Stimulated activated CD4-positive, alpha-beta T cell treated with anti-CD3 and anti-CD28 coated beads, Interleukin-1b, Interleukin-23, amount 100 ng/mL, for 48 hours (primary cell): Measurements from ENCODE around the gene TRIM46.

ENCODE experiments used
- DNase-seq: peaks from one replicate; pipeline ENCODE4 v3.0.0-alpha.2; 2020

TRIM46 gene, protein sequence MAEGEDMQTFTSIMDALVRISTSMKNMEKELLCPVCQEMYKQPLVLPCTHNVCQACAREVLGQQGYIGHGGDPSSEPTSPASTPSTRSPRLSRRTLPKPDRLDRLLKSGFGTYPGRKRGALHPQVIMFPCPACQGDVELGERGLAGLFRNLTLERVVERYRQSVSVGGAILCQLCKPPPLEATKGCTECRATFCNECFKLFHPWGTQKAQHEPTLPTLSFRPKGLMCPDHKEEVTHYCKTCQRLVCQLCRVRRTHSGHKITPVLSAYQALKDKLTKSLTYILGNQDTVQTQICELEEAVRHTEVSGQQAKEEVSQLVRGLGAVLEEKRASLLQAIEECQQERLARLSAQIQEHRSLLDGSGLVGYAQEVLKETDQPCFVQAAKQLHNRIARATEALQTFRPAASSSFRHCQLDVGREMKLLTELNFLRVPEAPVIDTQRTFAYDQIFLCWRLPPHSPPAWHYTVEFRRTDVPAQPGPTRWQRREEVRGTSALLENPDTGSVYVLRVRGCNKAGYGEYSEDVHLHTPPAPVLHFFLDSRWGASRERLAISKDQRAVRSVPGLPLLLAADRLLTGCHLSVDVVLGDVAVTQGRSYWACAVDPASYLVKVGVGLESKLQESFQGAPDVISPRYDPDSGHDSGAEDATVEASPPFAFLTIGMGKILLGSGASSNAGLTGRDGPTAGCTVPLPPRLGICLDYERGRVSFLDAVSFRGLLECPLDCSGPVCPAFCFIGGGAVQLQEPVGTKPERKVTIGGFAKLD

DNA sequence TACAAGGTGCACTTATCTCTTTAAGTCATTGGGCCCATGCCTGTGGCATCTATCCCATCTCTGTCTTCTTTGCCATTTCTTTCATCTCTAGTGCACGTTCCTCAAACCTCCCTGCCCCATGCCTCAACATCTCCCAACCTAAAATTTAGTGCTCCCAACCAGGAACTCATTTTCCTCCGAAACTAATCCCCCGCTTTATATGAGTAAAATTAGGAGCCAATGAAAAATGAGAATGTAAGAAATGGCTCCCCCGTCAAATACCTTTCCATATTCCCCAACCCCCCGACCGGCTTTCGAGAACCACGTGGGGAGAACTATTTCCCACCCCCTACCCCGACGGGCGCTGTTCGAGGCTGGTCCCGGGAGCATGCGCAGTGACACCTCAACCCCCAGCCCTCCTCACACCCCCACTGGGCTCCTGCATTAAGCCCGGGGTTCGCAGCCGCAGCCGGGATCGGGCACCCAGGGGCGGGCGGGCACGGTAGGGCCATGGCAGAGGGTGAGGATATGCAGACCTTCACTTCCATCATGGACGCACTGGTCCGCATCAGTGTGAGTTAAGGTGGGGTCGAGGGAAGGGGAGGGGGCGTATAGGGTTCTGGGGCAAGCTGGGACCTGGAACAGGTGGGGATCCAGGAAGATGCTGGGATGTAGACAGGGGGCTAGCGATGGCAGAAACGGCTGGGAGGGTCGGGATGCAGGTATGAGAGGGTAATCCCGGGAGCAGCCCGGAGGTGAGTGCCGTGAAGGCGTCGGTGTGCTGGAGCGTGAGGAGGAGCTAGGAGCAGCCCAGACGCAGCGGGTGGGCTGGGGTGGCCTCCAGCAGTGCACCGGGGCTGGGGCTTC, at the start of gene TRIM46:
Gene TRIM46, plus strand, starts transcription at position 372 of the 846 bp plus-strand sequence. Its CDS starts 118 bp downstream, at position 490.
- DNase-seq = peak; percentile 78

DNA sequence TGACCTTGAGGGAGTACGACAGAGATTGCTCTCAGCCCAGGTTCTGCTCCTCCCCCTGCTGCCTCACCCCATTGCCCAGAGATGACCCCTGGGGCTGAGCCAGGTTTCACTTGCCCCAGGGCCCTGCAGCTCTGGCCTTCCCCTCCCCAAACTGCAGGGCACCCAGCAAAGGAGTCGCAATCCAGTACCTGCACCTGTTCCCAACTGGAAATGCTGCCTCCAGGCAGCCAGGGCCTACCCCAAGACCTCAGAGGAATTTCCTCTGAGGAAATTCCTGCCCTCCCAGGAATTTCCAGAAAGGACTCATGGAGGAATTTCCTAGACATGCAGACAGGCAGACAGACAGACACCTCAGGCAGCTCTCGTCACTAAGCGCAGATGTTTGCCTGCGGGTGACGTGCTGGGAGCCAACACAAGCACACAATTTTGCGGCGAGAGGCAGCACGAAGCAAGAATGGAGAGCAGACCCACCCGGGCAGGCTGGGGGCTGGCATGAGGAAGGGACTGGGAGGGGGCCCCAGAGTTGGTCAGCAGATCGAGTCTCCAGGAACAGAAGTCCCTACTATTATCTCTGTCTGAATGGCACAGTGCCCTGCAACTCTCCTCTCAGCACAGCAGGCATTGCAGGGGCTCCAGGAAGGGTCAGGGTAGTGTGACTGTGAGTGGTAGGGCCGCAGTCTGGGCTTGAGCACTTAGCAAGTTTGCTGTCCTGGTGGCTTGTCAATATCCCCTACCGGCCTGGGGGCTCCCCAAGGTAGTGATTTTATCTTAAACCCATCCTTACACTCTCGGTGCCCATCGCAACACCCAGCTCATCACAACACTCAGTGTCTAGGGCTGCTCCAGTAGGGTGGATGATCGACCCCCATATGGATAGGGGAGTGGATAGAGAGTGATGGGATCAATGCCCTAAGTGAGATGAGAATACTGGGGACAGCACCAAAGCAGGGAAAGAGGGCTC, 48.9 kb upstream of the TRIM46 start:
- DNase-seq = no peak

DNA sequence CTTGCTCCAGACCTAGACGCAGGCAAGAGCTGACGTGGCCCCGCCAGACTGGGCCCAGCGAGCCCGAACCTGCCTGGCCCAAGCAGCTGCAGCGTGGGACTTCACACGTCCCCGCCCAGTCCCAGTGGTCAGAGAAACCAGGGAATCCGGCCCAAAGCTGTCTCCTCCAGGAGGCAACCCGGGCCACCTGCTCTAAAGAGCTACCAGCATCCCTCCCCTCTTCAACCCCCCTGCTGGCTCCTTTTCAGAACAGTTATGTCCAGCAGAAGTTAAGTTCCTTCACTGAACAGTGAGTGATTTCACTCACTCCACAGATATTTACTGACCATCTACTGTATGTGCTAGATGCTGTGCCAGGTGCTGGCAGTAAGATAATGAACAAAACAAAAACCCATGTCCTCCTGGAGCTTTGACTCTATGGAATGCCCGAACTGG, 48.1 kb upstream of the TRIM46 start:
- no peak for DNase-seq

DNA sequence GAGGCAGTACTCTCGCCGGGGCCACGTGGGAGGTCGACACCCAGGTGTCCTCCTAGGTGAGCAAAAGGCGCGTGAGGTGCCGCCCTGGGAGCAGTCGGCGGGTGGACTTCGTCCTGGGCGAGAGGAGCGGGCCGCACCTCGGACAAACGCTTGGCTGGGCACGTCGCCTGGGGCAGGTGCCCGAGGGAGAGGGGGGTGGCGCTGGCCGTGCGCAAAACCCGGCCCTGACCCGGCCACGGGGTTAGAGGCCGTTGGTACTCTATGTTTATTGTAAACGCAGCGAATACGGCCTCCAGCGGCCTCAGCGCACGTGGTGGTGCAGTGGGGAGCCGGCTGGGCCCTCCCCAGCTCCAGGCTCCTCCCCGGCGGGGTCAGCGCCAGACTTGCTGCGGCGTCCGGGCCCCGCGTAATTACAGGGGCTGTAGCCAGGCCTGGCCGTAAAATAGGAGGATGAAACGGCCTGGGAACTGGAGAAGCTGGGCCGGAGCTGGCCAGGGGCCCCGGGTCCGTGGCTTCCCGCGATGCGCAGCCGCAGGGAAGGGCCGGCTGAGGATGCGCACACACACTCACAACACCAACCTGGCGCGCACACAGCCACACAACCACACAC, 47.6 kb upstream of the TRIM46 start:
- DNase-seq = no peak

DNA sequence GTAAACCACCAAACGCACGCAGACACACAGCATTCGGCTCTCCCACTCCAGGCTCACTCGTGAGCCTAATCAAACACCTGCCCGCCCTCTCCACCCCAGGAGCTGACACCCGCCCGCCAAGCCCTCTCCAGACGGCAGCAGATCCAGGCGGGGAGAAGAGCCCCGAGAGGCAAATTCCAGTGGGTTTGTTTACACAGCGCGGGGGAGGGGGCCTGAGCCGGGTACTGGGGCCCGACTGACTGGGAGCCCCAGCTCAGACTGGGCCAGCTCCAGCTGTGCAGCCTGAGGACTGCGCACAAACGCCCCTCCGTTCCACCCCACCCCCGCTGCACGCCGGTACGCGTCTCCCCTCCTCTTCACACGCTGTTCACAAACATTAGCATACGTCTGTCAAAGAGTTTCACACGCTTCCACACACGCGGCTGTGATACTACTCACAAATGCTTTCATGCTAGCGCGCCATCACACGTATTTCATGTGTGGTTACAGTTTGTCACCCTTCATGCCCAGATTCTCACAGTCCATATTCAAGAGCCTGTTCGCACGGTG, 47.0 kb upstream of the TRIM46 start:
- DNase-seq = peak; percentile 38

DNA sequence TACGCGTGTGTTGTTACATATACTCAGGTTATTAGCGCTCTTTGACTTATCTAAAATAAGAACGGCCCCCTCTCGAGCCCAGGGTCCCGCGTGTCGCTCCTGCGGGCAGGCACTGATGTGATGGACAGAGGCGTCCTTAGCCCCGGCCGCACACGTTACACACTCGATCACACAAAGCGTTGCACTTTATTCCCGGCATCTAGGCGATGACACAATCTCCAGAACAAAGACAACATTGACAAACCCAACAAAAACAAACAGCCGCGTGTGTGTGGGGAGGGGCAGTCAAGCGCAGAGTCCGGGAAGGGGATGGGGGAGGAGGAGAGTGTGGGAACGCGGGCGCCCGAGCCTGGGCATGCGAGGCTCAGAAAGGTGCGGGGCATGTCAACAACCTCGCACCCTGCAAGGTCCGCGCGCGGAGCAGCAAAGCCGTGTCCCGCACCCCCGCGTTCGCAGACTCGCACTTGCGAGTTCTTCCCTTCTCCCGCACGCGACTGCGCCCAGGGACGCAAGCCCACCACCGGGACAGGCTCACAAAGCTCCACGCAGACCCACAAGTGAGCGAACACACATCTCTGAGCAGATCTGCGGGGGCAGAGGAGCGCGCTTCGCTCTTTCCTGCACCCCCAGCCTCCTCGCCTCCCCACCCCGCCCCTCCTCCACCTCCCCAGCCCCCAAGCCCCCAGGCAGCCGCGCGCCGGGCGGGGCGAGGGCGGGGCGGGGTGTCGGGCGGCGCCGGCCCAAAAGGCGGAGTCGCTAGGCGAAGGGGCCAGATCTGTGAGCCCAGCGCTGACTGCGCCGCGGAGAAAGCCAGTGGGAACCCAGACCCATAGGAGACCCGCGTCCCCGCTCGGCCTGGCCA, 46.3 kb upstream of the TRIM46 start, which contains the start of gene EFNA1:
Gene EFNA1, plus strand, starts transcription at position 772 of the 862 bp plus-strand sequence. CDS start 102 bp downstream, outside the sequence.
- no peak for DNase-seq

DNA sequence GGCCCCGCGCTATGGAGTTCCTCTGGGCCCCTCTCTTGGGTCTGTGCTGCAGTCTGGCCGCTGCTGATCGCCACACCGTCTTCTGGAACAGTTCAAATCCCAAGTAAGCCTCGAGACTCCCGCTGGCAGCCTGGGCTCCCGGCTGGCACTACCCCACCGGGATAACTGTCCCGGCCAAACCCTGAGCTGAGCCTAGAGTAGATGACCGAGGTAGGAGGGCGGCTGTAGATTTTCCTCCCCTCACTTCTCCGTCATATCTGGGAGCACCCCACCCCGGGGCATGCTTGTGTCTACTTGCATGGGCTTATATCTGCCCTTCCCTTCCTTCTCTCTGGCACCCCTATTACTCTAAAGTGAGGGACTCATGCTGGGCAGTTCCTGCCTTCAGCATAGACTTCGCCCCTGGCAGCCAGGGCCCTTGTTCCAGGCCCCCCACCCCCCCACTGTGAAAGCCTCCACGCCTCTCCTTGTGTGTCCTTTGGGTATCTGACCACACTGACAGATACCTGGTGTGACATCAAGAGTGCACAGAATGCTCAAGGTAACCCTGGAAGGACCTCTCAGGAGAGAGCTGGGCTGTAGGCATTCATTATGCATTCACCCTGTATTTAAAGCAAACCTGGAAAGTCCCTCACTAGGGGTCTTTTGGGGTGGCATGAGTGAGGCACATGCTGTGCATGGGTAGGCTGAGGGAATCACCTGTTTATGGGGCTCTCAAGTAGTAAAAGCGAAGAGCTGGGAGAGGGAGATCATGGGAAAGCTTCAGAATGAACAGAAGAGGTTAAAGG, 45.5 kb upstream of the TRIM46 start:
- no peak for DNase-seq

DNA sequence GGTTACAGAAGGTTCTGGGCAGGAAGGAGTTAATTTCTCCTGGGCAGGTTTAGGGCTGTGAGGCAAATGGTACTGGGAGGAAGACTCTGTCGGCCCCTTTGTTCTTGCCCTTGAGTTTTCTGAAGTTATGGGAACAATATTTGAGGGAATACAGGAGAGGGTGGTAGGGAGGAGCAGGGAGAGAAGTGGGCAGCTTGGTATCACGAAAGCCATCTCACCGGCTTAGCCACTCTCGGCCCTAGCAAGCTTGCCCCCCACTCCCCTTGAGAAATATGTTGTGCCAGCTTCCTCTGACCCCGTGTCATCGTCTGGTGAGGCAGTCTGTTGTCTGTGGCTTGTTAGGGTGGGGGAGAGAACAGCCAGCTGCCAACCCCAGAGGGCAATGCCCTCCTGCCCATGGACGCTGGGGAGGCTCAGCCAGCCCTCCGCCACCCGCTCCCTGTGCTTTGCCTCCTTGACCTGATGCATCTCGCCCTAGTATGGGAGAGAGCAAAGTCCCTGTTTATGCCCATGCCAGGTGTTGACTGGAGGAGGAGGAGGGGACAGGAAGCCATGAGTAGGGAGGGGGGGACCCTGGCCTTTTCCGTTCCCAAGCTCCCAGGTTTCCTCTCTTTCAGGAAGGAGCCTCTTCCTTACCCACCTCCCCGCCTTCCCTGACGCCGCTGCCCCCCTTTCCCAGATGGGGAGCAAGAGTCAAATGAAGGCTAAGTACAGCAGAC, 44.7 kb upstream of the TRIM46 start:
- DNase-seq = no peak

DNA sequence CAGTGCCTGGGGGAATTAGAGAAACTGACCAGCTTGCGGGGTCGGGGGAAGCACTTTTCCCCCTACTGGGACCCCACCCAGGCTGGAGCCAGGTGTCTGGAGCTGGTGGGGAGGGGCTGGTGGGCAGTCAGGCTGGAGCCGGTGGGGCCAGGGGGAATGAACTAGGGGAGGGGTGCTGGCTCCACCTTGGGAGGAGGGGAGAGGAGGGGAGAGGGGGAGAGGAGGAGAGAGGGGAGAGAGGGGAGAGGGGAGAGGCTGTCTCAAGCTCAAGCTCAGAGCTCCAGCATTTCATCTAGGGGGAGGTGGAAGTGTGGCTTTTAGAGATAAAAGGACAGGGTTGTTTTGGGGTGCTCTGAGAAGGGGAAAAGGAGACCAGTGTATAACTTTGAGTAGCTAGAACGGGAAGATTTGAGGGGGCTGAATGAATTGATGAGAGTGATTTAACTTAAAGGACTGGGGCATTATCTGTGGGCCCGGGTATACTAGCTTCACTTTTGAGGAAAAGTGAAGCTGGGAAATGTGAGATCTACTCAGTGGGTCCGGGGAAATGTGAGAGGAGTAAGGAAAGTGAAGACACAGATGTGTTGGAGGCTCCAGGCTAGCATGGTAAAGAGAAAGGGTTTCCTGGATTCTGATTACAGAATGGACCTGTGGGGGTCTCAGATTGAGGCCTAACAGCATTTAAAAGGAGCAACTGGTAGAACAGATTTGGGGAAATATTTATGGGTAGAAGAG, 43.2 kb upstream of the TRIM46 start:
- no peak for DNase-seq

DNA sequence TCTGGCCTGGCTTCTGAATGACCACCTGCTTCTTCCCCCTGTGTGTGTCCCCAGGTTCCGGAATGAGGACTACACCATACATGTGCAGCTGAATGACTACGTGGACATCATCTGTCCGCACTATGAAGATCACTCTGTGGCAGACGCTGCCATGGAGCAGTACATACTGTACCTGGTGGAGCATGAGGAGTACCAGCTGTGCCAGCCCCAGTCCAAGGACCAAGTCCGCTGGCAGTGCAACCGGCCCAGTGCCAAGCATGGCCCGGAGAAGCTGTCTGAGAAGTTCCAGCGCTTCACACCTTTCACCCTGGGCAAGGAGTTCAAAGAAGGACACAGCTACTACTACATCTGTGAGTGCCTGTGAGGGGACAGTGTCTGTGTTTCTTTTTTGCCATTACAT, 42.4 kb upstream of the TRIM46 start:
- no peak for DNase-seq

DNA sequence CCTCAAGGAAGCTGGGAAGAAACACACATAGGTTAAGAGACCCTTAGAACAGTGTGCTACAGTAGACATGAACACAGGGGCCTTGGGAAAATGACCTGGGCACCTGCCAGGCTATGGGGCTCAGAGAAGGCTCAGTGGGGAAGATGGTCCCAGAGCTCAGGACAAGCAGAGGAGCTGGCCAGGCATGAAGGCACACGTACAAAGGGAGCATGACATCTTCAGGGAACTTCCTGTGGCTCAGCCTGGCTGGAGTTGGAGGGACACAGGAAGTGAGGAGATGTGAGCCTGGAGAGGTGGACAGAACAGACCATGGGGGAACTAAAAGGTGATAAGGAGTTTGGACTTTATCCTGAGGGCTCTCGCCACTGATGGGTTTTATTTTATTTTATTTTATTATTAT, 41.8 kb upstream of the TRIM46 start:
- DNase-seq = no peak

DNA sequence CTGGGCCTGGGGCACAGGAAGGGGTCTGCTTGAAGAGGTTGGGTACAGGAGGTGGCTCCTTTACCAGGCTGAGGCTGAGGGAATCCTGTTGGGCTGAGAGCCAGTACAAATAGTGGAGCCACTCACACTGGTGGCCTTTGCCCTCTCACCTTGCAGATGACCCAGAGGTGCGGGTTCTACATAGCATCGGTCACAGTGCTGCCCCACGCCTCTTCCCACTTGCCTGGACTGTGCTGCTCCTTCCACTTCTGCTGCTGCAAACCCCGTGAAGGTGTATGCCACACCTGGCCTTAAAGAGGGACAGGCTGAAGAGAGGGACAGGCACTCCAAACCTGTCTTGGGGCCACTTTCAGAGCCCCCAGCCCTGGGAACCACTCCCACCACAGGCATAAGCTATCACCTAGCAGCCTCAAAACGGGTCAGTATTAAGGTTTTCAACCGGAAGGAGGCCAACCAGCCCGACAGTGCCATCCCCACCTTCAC, 39.8 kb upstream of the TRIM46 start:
- no peak for DNase-seq

DNA sequence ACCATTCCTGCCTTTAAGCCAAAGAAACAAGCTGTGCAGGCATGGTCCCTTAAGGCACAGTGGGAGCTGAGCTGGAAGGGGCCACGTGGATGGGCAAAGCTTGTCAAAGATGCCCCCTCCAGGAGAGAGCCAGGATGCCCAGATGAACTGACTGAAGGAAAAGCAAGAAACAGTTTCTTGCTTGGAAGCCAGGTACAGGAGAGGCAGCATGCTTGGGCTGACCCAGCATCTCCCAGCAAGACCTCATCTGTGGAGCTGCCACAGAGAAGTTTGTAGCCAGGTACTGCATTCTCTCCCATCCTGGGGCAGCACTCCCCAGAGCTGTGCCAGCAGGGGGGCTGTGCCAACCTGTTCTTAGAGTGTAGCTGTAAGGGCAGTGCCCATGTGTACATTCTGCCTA, 39.3 kb upstream of the TRIM46 start:
- no peak for DNase-seq

DNA sequence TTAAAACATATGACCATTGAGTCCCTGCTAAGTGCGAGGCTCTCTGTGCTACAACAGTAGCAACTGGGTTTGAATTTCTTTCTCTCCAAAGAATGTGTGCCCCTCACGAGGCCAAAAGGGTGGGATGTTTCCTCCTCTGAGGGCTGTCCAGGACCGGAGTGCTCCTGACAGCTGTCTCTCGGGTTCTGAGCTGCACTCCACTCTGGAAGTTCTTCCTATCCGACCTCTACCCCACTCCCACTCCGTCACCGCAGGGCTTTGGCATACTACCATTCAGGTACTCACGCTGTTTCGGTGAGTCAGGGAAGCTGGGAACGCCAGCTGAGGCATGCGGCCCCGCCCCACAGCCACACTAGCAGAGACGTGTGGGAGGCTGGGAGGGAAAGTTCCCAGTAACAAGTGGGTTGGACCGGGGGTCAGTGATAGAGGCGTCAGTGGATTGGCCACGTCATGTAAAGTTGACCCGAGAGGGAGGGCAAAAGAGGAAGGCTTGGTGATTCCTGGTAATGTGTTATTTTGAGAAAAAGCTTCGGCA, 38.7 kb upstream of the TRIM46 start:
- DNase-seq = peak; percentile 84

DNA sequence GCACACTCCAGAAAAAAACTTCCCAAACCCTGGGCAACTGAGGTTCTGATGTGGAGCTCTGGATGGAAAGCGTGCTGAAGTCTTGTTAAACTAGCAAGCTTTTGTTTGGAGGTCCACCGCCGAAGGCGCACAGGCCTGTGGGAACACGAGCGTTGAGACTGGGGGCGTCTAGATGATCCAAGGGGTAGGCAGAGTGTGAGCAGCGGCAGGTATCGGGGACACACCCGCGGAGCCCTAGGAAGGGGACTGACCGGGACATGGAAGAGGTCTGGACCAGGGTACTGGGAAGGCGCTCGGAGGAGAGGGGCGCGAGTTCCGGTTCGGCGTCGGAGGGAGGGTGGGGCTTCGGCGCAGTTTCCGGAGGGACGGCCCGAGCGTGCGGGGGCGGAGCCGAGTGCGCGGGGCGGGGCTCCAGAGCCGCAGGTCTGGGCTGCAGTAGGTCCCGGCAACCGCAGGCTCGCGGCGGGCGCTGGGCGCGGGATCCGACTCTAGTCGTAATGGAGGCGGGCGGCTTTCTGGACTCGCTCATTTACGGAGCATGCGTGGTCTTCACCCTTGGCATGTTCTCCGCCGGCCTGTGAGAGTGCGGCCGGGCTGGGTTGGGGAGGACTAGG, 38.1 kb upstream of the TRIM46 start, which contains the start of gene SLC50A1:
Gene SLC50A1, plus strand, starts transcription at position 438 of the 614 bp plus-strand sequence. Its CDS starts 60 bp downstream, at position 498.
- DNase-seq = peak; percentile 94

DNA sequence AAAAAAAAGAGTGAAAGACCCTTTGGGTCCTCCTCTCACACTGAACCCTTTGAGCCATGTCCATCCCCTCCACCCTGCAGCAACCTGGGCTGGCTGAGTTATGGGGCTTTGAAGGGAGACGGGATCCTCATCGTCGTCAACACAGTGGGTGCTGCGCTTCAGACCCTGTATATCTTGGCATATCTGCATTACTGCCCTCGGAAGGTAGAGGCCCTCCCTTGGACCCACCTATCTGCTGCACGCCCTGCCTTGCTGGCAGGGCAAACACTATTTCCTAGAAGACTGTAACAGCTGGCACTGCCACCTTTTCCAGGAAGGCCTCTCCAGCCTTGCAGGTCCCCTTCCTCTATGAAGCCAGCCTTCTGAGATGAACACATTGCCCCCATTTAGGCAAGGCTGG, 36.9 kb upstream of the TRIM46 start:
- no peak for DNase-seq
